ENCODE results near the gene CHD5.

- TF ChIP-seq CTCF (IDR thresholded peaks at IDR 0.05) (no peak), POLR2A (IDR thresholded peaks at IDR 0.05) (no peak)
Measured at GRCh38 chr1:6145864-6146410, 34.2 kb downstream of the CHD5 start.

Measured in esophagus squamous epithelium (tissue), 4 donors.